Neural progenitor cell (in vitro differentiated cells): ENCODE measurements around the gene SPTLC3.

Experiments used
- CTCF ChIP-seq: fragments of 200-600 bp; sonication (generic); IDR thresholded peaks from 2 replicates; pipeline ENCODE4 v1.5.1; 2017; ENCODE audit warnings: antibody characterized with exemption, mild to moderate bottlenecking
- EZH2 ChIP-seq: fragments of 200-600 bp; sonication (generic); IDR thresholded peaks from 2 replicates; pipeline ENCODE4 v1.6.1; 2017; ENCODE audit warnings: antibody characterized with exemption, mild to moderate bottlenecking, moderate library complexity
- EZH2phosphoT487 ChIP-seq: fragments of 200-600 bp; sonication (generic); IDR thresholded peaks from 2 replicates; pipeline ENCODE4 v1.6.1; 2017; ENCODE audit warnings: antibody characterized with exemption

GRCh38 chr20:12982098-12982497 is 26.7 kb upstream of the SPTLC3 start:
- TF ChIP-seq CTCF (no peak), EZH2 (no peak), EZH2phosphoT487 (no peak)
